Ishikawa (cell line): ENCODE data around the gene ETV2.

Experiments
- CEBPB ChIP-seq: IDR thresholded peaks from 2 replicates; pipeline ENCODE4 v1.6.1; 2012
- CREB1 ChIP-seq: IDR thresholded peaks from 2 replicates; pipeline ENCODE4 v1.6.1; 2012; ENCODE audit warnings: low read depth
- EGR1 ChIP-seq: IDR thresholded peaks from 2 replicates; pipeline ENCODE4 v1.6.1; 2012
- EP300 ChIP-seq: IDR thresholded peaks from 2 replicates; pipeline ENCODE4 v1.6.1; 2012; ENCODE audit warnings: borderline replicate concordance
- FOXM1 ChIP-seq: IDR thresholded peaks from 2 replicates; pipeline ENCODE4 v1.6.1; 2012; ENCODE audit warnings: low read depth, borderline replicate concordance
- MAX ChIP-seq: IDR thresholded peaks from 2 replicates; pipeline ENCODE4 v1.6.1; 2012
- NFIC ChIP-seq: IDR thresholded peaks from 2 replicates; pipeline ENCODE4 v1.6.1; 2012
- RAD21 ChIP-seq: IDR thresholded peaks from 2 replicates; pipeline ENCODE4 v1.6.1; 2012; ENCODE audit warnings: low read depth
- REST ChIP-seq: IDR thresholded peaks from 2 replicates; pipeline ENCODE4 v1.6.1; 2012; ENCODE audit warnings: low read depth, mild to moderate bottlenecking
- TAF1 ChIP-seq: IDR thresholded peaks from 2 replicates; pipeline ENCODE4 v1.6.1; 2012; ENCODE audit warnings: low read depth, mild to moderate bottlenecking
- TCF12 ChIP-seq: IDR thresholded peaks from 2 replicates; pipeline ENCODE4 v1.6.1; 2012; ENCODE audit warnings: low read depth
- TEAD4 ChIP-seq: IDR thresholded peaks from 2 replicates; pipeline ENCODE4 v1.6.1; 2012
- YY1 ChIP-seq: IDR thresholded peaks from 2 replicates; pipeline ENCODE4 v1.6.1; 2012; ENCODE audit warnings: low read depth
- ZBTB7A ChIP-seq: IDR thresholded peaks from 2 replicates; pipeline ENCODE4 v1.6.1; 2012; ENCODE audit warnings: low read depth
- TF ChIP-seq, protein P1 (sequence below): IDR thresholded peaks from 2 replicates; pipeline ENCODE4 v1.6.1; 2012

ETV2 gene

GRCh38 chr19:35641515-35642151 lies at the start of gene ETV2:
ETV2 (plus strand) TSS chr19:35641745; CDS start chr19:35642461, 716 bp downstream.
- TF ChIP-seq TAF1, result no peak
- TF ChIP-seq YY1, result no peak
- TF ChIP-seq MAX, result no peak
- no peak for TF ChIP-seq ZBTB7A
- TF ChIP-seq CEBPB, result no peak
- TF ChIP-seq FOXM1, result no peak
- no peak for TF ChIP-seq TEAD4
- TF ChIP-seq, protein P1, sequence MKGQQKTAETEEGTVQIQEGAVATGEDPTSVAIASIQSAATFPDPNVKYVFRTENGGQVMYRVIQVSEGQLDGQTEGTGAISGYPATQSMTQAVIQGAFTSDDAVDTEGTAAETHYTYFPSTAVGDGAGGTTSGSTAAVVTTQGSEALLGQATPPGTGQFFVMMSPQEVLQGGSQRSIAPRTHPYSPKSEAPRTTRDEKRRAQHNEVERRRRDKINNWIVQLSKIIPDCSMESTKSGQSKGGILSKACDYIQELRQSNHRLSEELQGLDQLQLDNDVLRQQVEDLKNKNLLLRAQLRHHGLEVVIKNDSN, result no peak
- no peak for TF ChIP-seq EGR1
- no peak for TF ChIP-seq NFIC
- TF ChIP-seq TCF12, result no peak

DNA sequence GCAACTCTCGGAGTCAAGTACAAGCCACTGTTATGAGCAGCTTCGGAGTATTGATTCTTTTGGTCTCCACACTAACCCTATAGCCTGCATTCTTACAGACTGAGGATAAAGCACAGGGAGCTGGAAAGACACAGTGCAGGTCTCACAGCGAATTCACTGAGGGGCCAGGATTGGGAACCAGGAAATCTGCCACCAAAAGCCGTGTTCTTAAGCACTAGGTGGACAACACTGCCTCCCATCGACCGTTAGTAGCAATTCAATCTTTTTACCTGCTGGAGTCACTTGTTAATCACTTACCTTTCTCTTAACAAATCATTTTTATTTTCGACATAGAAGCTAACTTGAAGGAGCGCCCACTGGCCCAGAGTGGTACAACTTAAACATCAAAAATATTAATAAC lies 49.3 kb upstream of the ETV2 start:
- TF ChIP-seq RAD21 (peak; percentile 74), YY1 (no peak)

GRCh38 chr19:35595928-35596327 lies 45.6 kb upstream of the ETV2 start:
- TF ChIP-seq TAF1, result no peak
- TF ChIP-seq EP300, result no peak
- TF ChIP-seq YY1, result no peak
- TF ChIP-seq CREB1, result no peak
- TF ChIP-seq ZBTB7A, result no peak
- TF ChIP-seq CEBPB, result no peak
- TF ChIP-seq EGR1, result no peak
- TF ChIP-seq TCF12, result no peak
- TF ChIP-seq REST, result no peak

DNA sequence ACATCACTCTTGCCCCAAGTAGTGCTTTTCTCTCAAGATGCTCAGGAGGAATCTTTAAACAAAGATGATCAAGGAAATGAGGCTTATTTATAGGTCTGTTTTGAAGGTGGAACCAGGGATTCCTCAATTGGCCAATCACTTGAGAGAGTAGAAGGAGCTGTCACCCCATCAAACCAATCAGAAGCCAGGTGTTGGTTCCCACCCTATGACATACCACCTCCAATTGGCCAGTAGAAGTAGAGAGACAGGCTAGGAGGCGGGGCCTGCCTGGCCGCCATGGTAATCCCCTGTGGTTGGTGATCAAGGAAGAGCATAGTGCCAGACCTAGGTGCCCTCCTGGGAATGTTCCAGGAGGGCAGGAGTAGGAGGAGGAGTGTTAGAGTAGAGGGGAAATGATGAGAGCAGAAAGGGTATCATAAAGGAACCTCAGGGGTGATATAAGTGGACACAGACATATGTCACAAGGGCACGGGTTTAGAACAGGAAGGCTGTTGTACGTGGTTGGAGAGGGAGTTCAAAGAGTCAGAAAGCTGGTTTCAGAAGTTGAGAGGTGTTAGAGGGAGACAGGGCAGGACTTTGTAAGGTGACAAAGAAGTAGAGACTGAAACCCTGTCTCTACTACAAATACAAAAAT lies 45.1 kb upstream of the ETV2 start:
- TF ChIP-seq TCF12 (no peak), EGR1 (no peak), TAF1 (no peak), YY1 (no peak), MAX (no peak), NFIC (no peak), ZBTB7A (no peak)

DNA sequence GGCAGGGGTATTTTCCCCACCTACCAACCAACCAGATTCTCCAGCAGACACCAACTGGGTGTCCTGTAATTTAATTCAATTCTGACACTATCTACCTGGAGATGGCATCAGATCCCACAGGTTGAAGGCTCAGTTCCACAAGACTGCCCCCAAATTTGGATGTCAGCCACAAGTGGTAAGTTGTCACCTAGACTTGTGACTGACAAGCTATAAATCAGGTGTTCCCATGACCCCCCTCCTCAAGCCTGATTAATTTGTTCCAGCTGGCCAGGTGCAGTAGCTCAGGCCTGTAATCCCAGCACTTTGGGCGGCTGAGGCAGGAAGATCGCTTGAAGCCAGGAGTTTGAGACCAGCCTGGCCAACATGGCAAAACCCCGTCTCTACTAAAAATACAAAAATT lies 39.6 kb upstream of the ETV2 start:
- TF ChIP-seq NFIC (peak; percentile 83), EGR1 (no peak), TCF12 (peak; percentile 82), CREB1 (no peak), ZBTB7A (no peak), YY1 (no peak), RAD21 (peak; percentile 40; the same call in 1 of the 2 replicates), TEAD4 (peak; percentile 53), EP300 (peak; percentile 70; the same call in 1 of the 2 replicates), MAX (no peak)
- TF ChIP-seq, protein P1, result no peak

GRCh38 chr19:35607661-35608060 lies 33.9 kb upstream of the ETV2 start:
- TF ChIP-seq EP300, result no peak
- no peak for TF ChIP-seq YY1
- TF ChIP-seq TAF1, result no peak
- no peak for TF ChIP-seq CEBPB
- TF ChIP-seq CREB1, result no peak
- no peak for TF ChIP-seq MAX
- TF ChIP-seq ZBTB7A, result no peak
- TF ChIP-seq TCF12, result no peak
- TF ChIP-seq, protein P1, result no peak
- TF ChIP-seq RAD21, result no peak
- no peak for TF ChIP-seq FOXM1
- no peak for TF ChIP-seq EGR1
- TF ChIP-seq TEAD4, result no peak
- TF ChIP-seq REST, result no peak
- no peak for TF ChIP-seq NFIC
